HEK293T (cell line): ENCODE results near the gene COL6A3.

Experiments used
- ARNT ChIP-seq: fragments of 450-650 bp; IDR thresholded peaks from 2 replicates; pipeline ENCODE4 v1.6.1; 2017; ENCODE audit warnings: mild to moderate bottlenecking
- BHLHE40 ChIP-seq: fragments of 450-650 bp; IDR thresholded peaks from 2 replicates; pipeline ENCODE4 v1.6.1; 2016; ENCODE audit warnings: mild to moderate bottlenecking, moderate library complexity, borderline replicate concordance
- FOXA1 ChIP-seq: fragments of 450-650 bp; IDR thresholded peaks from 2 replicates; pipeline ENCODE4 v1.6.1; 2016; ENCODE audit warnings: mild to moderate bottlenecking
- FOXK2 ChIP-seq: fragments of 450-650 bp; IDR thresholded peaks from 2 replicates; pipeline ENCODE4 v1.6.1; 2016; ENCODE audit warnings: mild to moderate bottlenecking
- FOXM1 ChIP-seq: fragments of 450-650 bp; IDR thresholded peaks from 2 replicates; pipeline ENCODE4 v1.6.1; 2017; ENCODE audit warnings: mild to moderate bottlenecking, borderline replicate concordance
- L3MBTL2 ChIP-seq: fragments of 450-650 bp; conservative IDR thresholded peaks from 2 replicates; pipeline ENCODE4 v1.6.1; 2016; ENCODE audit warnings: mild to moderate bottlenecking
- NFRKB ChIP-seq: fragments of 450-650 bp; IDR thresholded peaks from 2 replicates; pipeline ENCODE4 v1.6.1; 2016; ENCODE audit warnings: mild to moderate bottlenecking, moderate library complexity
- SP1 ChIP-seq: fragments of 450-650 bp; IDR thresholded peaks from 2 replicates; pipeline ENCODE4 v1.6.1; 2017
- TARDBP ChIP-seq: fragments of 450-650 bp; IDR thresholded peaks from 2 replicates; pipeline ENCODE4 v1.6.1; 2016

GRCh38 chr2:237450583-237450982 lies 36.6 kb upstream of the COL6A3 start:
- TF ChIP-seq FOXM1 (no peak), NFRKB (no peak), ARNT (no peak), TARDBP (no peak), BHLHE40 (no peak), FOXA1 (no peak), SP1 (no peak), L3MBTL2 (no peak), FOXK2 (no peak)
